Caco-2 (cell line): ENCODE data around the gene NOVA1. TPM values are rescaled to one million over a fixed set of nuclear protein-coding genes. Genes with fewer than 3 reads are reported as not detected.

Source experiments
- BruUV-seq: library from RNA; stranded (reverse); fragments of 400-500 nt; replicated peaks from 2 replicates; lab custom pipeline; 2021; lab: Mats Ljungman, UMichigan
- CTCF ChIA-PET: fragments of 300-600 bp; sonication (Branson Sonifier 250); formaldehyde crosslinking; loops from one replicate; lab custom pipeline; 2022; ENCODE audit warnings: antibody characterized with exemption; lab: Charles Lee
- POLR2A ChIA-PET: fragments of 300-600 bp; sonication (Branson Sonifier 250); formaldehyde crosslinking; loops from one replicate; lab custom pipeline; 2022; ENCODE audit warnings: antibody characterized with exemption; lab: Charles Lee
- DNase-seq, 2 experiments: peaks; one replicate each; pipeline versions ENCODE4 v3.0.0 to v3.0.0-alpha.2; 2020 to 2022
- H3K27me3 ChIP-seq: replicated peaks from 2 replicates; pipeline ENCODE4 v1.6.0; 2011; ENCODE audit warnings: low read length; ENCODE audit not compliant: control insufficient read depth, insufficient read depth
- H3K36me3 ChIP-seq: 2 replicates; pipeline ENCODE4 v1.5.1; 2011; ENCODE audit warnings: low read length; ENCODE audit not compliant: control insufficient read depth, insufficient read depth
- H3K4me1 ChIP-seq: fragments of 250-450 bp; sonication (Bioruptor Pico); 2 replicates; pipeline ENCODE4 v1.5.1; 2020; ENCODE audit warnings: mild to moderate bottlenecking
- H3K4me3 ChIP-seq: 2 replicates; pipeline ENCODE4 v1.5.1; 2011; ENCODE audit warnings: low read depth, mild to moderate bottlenecking, control low read depth, low read length
- H3K9me3 ChIP-seq: fragments of 250-450 bp; sonication (Bioruptor Pico); 2 replicates; pipeline ENCODE4 v1.5.1; 2020; ENCODE audit warnings: mild to moderate bottlenecking, moderate library complexity
- H3K27ac Mint-ChIP-seq: one replicate; pipeline ENCODE4 v1.8.0; 2022; ENCODE audit warnings: mixed read lengths; ENCODE audit not compliant: unreplicated experiment
- H3K27me3 Mint-ChIP-seq: one replicate; pipeline ENCODE4 v1.8.0; 2022; ENCODE audit warnings: mixed read lengths; ENCODE audit not compliant: insufficient read depth, unreplicated experiment
- H3K36me3 Mint-ChIP-seq: one replicate; pipeline ENCODE4 v1.8.0; 2022; ENCODE audit warnings: mild to moderate bottlenecking, mixed read lengths; ENCODE audit not compliant: insufficient read depth, unreplicated experiment
- H3K4me1 Mint-ChIP-seq: one replicate; pipeline ENCODE4 v1.8.0; 2022; ENCODE audit warnings: low read depth, mixed read lengths; ENCODE audit not compliant: unreplicated experiment
- H3K4me3 Mint-ChIP-seq: one replicate; pipeline ENCODE4 v1.8.0; 2022; ENCODE audit warnings: mild to moderate bottlenecking, moderate library complexity, mixed read lengths; ENCODE audit not compliant: unreplicated experiment
- H3K9me3 Mint-ChIP-seq: one replicate; pipeline ENCODE4 v1.8.0; 2022; ENCODE audit warnings: mixed read lengths; ENCODE audit not compliant: unreplicated experiment
- CTCF ChIP-seq, 2 experiments: fragments of 200-600 bp in 1 of 2; IDR thresholded peaks; 1 replicate in 1 of 2; 2 replicates in 1 of 2; pipeline versions ENCODE4 v1.5.1 to v1.8.0; 2011 to 2022; ENCODE audit warnings: antibody characterized with exemption in 1 of 2, control low read depth in 1 of 2, inconsistent platforms in 1 of 2, low read depth in 1 of 2, low read length in 1 of 2, mild to moderate bottlenecking in 1 of 2, moderate library complexity in 1 of 2; ENCODE audit not compliant: insufficient read depth in 1 of 2, severe bottlenecking in 1 of 2, unreplicated experiment in 1 of 2
- intact Hi-C: fragments of 100-400 bp; cut with micrococcal nuclease; formaldehyde crosslinking; loops from one replicate; pipeline ENCODE4 v1.10.0; 2022; ENCODE audit not compliant: unreplicated experiment
- total RNA-seq: library from RNA; stranded (reverse); gene quantifications from 2 replicates; pipeline ENCODE4 v1.2.3, GENCODE V29; 2022

The NOVA1 gene
- total RNA-seq, 1 experiment from 2014 or later = not detected

DNA sequence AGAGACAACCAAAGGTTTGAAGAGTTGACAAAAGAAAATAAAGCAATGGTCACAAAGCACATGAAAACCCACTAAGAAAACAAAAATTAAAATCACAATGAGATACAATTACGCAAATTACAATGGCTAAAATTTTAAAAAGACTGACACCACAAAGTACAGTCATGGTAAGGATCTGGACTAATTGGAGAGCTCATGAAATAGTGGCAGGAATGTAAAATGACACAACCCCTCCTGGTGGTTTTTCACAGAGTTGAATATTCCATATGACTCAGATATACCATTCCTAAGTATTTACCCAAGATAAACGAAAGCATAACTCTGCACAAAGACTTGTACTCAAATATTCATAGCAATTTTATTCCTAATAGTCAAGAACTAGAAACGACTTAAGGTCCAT lies 65.9 kb downstream of the NOVA1 start:
- peak; percentile 16 to 32 for TF ChIP-seq CTCF (IDR thresholded peaks at IDR 0.05; ENCODE audit: insufficient read depth in 1 of 2, low read depth in 1 of 2, low read length in 1 of 2, severe bottlenecking in 1 of 2, unreplicated experiment in 1 of 2)
- Histone ChIP-seq H3K27me3 (no peaks in the 10 kb centered on the region), H3K9me3 (no peaks in the 10 kb centered on the region), H3K36me3 (no peaks in the 10 kb centered on the region), H3K4me1 (no peaks in the 10 kb centered on the region), H3K4me3 (no peak overlapping the region)
- intact Hi-C loops = no loop called here
- Mint-ChIP-seq H3K9me3 (no peaks in the 10 kb centered on the region), H3K4me1 (no peaks in the 10 kb centered on the region), H3K4me3 (no peak overlapping the region), H3K27ac (no peak overlapping the region), H3K36me3 (no peaks in the 10 kb centered on the region), H3K27me3 (peaks cover 2% of the 10 kb centered on the region)
- ChIA-PET POLR2A (interaction anchor here (0.6 kb wide), 1 partner anchor 48 kb away, joined by 3 read pairs; no protein-coding TSS in a partner anchor), CTCF (interaction anchor here (1.0 to 1.4 kb wide), 2 partner anchors 138 to 277 kb away, joined by 4 to 7 read pairs; no protein-coding TSS in a partner anchor)
- DNase-seq = peak in 1 of 2 experiments; percentile 13
- no TSS peak for BruUV-seq

DNA sequence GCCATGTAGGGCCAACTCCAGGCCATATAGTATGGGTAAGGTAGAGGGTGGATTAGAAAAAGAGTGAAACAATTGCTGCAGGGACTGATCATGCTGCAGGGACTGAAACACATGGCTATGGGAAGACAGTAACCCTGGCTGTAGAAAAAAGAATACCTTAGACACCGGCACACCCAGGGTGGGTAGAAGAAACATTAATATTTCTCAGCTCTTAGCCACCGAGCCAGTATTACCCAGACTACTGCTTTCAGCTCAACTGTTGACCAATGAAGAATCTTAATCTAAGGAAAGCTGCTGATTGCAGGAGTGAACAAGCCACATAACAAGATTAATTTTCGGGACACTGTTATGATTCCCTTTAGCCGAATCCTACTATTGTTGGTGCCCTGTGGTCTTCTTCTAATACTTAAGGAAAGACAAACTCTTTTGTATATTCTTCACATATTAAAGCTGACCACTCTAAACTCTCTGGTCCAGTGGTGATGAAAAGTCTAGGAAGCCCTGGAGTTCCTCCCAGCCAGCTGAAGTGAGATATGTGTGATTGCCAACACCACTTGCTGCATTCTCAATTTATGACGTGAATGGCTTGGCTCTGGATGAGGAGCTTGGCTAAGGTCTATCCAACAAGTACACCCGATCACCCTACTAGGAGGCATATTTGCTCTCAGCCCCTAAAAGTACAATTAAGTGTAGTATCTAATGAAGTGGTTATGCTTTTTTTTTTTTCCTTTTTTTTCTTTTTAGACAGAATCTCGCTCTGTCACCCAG lies 69.2 kb downstream of the NOVA1 start:
- Histone ChIP-seq H3K36me3 (no peaks in the 10 kb centered on the region), H3K27me3 (no peaks in the 10 kb centered on the region), H3K9me3 (no peaks in the 10 kb centered on the region), H3K4me1 (no peaks in the 10 kb centered on the region), H3K4me3 (no peak overlapping the region)
- ChIA-PET CTCF (no interaction called here), POLR2A (no interaction called here)
- intact Hi-C loops = no loop called here
- Mint-ChIP-seq H3K27me3 (no peaks in the 10 kb centered on the region), H3K9me3 (no peaks in the 10 kb centered on the region), H3K4me1 (no peaks in the 10 kb centered on the region), H3K36me3 (no peaks in the 10 kb centered on the region), H3K4me3 (no peak overlapping the region), H3K27ac (no peak overlapping the region)
- TF ChIP-seq CTCF (IDR thresholded peaks at IDR 0.05; ENCODE audit: insufficient read depth in 1 of 2, low read depth in 1 of 2, low read length in 1 of 2, severe bottlenecking in 1 of 2, unreplicated experiment in 1 of 2) = no peak
- DNase-seq = no peak
- BruUV-seq = no TSS peak

DNA sequence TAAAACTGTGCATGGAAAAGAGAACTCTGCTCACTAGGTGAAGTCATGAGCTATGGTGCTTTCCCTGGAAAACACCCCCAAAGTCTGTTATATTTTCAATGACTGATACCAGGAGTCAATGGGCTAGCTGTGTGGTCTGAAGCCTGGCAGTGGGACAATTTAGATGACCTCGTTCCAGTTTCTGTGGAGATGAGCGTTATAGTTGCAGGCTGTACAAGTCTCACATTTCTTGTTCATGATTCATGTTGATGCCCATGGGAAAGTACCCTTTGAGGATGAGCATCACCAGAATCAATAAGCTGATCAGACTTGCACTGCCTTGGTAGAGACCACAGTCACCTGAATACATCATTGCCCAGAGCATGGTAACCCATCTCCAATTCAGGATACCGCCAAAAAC lies 70.7 kb downstream of the NOVA1 start:
- DNase-seq = no peak

More for the DNA sequence above, 70.7 kb downstream of the NOVA1 start:
- no peaks in the 10 kb centered on the region for H3K36me3 ChIP-seq
- no peaks in the 10 kb centered on the region for H3K27me3 ChIP-seq
- no peaks in the 10 kb centered on the region for H3K4me1 Mint-ChIP-seq
- H3K4me3 Mint-ChIP-seq = no peak overlapping the region
- H3K36me3 Mint-ChIP-seq = no peaks in the 10 kb centered on the region
- H3K9me3 ChIP-seq = no peaks in the 10 kb centered on the region
- H3K4me3 ChIP-seq = no peak overlapping the region
- no peak for TF ChIP-seq CTCF (IDR thresholded peaks at IDR 0.05; ENCODE audit: insufficient read depth in 1 of 2, low read depth in 1 of 2, low read length in 1 of 2, severe bottlenecking in 1 of 2, unreplicated experiment in 1 of 2)
- no peak overlapping the region for H3K27ac Mint-ChIP-seq
- ChIA-PET CTCF (no interaction called here), POLR2A (no interaction called here)
- H3K27me3 Mint-ChIP-seq = no peaks in the 10 kb centered on the region
- BruUV-seq = no TSS peak
- no peaks in the 10 kb centered on the region for H3K4me1 ChIP-seq
- intact Hi-C loops = no loop called here
- H3K9me3 Mint-ChIP-seq = no peaks in the 10 kb centered on the region
